ENCODE data around the gene KRT80.

KRT80 gene

GRCh38 chr12:52152905-52153317 lies 38.9 kb downstream of the KRT80 start:
- no peak for DNase-seq (ENCODE audit: low spot score)

DNA sequence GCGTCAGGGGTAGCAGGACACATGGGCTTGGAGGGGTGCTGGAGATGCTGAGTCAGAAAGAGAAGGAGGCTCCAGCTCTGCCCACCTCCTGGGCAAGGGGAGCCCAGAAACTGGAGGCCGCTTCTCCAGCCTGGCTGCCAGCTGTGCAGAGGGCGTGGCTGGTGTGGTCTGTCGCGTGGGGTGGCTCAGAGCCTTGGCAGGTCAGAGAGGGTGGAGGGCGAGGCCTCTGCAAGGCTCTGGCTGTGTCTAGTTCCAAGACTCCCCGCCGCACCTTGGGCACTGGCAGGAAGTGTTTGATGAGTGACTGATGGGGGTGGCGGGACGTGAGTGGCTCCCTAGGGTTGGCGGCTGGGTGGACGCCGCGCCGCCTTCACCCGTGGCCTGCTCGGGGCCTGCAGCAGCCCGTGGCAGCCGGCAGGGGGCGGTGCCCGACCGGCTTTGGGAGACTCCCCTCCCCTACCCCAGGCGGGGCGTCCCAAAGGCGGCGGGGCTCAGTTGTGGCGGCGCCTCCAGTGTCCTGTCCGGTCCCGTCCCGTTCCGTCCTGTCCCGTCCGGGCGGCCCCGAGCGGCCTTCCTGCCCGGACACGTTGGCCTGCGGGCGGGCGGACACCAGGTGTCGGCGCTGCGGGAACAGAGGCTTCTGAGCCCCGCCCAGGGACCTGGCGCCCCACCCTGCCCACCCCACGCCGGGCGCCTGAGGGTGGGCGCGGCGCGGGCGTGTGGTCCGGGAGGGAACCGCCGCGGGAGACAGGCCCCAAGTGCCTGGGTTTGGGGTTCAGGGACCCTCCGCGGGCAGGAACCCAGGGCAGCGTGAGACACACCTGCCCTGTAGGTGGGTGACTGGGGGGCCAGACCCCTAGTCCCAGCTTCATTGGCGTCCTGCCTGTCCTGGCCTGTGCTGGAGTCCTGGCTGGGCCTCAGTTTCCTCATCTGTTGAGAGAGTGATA lies 39.7 kb downstream of the KRT80 start:
- DNase-seq (ENCODE audit: low spot score), result peak; percentile 78

DNA sequence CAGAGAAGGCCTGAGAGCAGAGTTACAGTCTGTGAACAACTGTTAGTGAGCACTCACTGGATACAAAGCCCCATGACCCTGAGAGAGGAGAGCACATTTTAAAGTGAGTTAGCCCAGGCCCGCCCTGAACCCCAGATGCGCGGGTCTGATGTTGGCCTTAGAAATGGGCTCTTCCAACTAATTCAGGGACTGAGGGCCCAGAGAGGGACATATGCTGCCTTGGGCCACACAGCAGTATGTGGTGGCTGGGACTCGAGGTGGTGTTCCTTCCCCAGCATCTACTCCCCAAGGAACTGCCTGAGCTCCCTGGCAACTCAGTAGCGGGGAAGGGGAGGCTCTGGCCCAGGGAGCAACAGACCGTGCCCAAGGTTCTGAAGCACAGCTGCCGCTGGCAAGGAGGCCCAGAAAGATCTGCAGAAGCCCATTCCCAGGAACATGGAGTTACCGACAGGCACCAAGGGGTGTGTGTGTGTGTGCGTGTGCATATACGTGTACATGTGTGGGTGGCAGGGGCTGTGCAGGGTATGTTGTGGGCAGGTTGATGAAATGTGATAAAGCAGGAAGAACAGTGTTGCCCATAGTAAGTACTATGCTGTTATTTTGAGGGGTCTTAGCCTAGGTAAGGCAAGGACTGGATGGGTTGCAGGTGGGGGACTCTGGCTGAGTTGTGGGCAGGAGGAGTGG lies 40.5 kb downstream of the KRT80 start:
- DNase-seq (ENCODE audit: low spot score), result no peak

GRCh38 chr12:52149651-52150241 lies 42.1 kb downstream of the KRT80 start:
- no peak for DNase-seq (ENCODE audit: low spot score)

- no peak for DNase-seq (ENCODE audit: low spot score)
Measured at GRCh38 chr12:52149182-52149641, 42.6 kb downstream of the KRT80 start.

DNA sequence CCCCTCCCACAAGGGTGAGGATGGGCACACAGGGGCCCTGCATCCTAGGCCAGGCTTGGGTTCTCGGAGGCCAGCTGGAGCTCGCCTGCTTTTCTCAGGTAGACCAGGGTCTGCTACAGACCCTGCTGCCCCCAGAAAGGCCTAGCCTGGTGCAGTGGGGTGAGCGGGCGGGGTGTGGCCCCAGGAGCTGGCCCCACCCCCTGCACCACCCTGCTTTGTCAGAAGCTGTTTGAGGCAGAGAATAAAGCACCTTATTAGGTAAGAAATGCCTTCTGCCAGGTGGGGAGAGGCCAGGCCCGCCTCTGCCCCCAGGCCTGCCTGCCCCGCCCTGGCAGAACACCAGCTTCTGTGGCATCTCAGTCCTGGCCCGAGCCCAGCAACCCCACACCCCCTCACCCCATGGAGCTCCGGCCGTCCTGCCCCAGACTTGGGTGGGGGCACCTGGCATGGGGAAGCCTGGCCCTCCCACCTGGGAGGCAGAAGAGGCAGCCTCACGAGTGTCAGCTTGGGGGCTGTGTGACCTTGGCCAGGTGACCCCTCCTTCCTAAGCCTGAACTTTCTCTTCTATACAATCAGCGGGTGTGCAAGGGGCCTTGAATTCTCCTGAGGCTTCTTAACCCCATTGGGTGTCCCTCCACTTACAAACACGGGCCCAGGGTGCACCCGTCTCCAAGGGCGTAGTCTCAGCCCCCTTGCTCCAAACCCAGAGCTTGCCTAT lies 43.2 kb downstream of the KRT80 start:
- DNase-seq (ENCODE audit: low spot score), result no peak

- no peak for DNase-seq (ENCODE audit: low spot score)
Measured at GRCh38 chr12:52147964-52148463, 43.8 kb downstream of the KRT80 start.

- DNase-seq (ENCODE audit: low spot score), result no peak
Measured at GRCh38 chr12:52147367-52147963, 44.3 kb downstream of the KRT80 start.

DNA sequence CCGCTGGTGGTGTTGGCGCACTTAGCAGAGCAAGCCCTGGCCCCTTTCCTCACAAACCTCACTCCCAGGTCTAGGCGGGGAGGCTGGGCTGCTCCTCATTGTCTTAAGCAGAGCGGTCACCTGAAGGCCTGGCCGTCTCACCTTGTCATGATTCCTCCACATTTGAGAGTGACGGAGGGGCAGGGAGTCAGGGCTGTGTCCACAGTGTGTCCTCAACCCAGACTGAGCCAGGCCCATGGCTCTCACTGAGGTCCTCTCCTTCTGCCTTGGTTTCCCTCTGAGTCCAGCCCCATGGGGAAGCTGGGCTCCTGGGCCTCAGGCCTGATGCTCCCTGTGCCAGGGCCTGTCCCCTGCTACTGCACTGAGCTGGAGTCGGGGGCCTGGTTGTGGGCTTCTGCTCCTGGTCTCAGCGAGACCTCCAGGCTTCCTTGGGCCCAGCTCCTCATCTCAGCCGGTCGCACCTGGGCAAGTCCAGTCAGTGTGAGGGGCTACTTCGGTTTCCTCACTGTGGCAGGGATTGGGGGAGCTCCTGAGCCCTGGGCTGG lies 44.9 kb downstream of the KRT80 start:
- no peak for DNase-seq (ENCODE audit: low spot score)

DNA sequence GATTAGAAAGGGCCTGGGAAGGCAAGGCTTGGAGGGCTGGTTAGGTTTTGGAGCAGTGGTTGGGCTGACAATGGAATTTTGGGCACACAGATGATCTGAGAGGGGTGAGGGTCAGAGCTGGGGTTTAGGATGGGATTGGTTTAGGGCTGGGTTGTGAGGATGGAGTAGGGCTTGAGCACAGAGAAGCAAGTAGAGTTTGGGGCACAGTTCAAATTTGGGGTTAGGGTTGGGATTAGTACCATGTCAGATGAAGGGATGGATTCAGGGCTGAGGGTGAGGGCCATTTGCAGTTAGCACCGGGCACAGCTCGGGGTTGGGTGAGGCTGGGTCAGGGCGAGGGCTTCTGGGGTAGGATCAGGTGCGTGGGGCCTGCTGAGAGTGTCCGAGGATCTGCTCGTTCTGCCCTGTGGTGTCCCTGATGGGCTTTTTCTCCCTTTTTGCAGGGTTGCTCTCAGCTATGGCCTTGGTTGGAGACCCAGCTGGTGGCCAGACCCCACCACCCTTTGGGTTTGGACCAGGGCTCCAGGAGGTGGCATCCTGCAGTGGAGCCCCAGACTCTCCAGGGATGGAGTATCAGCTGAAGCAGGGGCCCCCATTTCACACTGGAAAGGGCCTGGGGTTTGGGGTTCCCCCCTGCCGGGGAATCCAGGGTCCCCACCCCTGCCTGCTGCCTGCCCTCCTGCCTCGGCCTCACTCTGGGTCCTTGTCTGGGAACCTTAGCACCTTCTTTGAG lies 45.6 kb downstream of the KRT80 start:
- no peak for DNase-seq (ENCODE audit: low spot score)

- DNase-seq (ENCODE audit: low spot score), result no peak
Measured at GRCh38 chr12:52145228-52146088, 46.4 kb downstream of the KRT80 start.

DNA sequence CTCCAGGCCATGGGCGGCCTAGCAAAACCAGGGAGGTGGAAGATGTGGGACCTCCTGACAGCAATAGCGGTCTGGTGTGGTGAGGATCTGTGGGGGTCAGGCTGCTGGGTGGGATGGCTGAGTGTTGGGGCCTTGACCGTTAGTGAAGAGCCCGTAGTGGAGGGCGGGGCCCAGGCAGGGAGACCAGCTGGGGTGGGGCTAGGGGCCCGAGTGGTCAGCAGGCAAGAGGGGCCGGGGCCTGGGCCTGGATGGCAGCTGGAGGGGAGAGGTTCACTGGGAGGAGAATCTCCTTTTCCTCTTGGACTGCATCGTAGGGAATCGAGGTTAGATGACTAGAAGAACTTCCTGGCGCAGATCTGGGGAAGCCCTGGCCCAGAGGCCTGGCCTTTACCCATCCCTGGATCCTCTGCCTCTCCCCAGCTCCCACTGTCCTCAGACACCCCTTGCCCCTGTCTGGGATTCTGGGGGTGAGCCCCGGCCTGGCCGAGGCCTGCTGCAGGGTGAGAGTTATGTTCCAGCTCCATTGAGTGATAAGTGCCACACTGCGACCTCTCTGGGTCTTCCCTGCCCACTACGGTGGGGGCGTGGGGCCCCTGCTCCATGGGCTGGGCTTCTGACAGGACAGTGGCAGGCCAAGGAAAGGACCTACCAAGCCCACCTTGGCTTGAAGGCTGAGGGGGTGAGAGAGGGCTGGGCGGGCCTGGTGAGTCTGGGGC lies 47.1 kb downstream of the KRT80 start:
- no peak for DNase-seq (ENCODE audit: low spot score)

DNA sequence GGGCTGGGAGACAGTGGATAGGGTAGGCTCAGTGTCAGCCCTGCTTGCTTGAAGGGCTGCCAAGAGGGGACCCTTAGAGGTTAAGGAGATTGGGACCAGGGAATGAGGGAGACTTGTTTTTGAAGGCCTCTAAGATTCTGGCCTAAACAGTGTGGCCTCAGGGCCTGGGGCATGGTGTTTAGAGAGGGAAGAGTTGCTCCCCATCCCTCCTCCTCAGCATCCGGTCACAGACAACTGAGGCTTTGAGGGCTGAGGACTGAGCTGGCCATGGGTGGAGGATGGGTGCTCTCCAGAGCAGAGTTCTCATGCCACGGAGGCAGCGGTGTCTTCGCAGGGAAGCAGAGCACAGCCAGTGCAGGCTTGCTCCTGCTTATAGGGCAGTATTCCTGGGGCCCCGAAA lies 49.4 kb downstream of the KRT80 start:
- no peak for DNase-seq (ENCODE audit: low spot score)

DNA sequence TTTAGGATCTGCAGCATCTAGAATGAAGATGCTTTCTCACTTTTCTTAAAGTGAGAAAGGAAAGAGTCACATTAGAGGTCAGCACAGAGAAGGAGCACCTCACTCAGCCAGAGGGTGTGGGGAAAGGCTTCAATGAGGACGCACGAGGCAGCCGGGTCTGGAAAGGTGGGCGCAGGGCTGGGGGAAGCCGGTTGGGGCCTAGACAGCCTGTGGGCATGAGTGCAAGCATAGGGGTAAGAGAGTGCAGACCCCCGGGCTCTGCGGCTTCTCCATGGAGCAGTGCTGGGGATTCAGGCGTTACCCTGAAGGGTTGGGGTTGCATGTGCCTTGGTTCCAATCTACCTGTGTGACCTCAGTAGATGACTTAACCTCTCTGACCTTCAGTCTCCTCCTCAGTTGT lies 49.9 kb downstream of the KRT80 start:
- no peak for DNase-seq (ENCODE audit: low spot score)

DNA sequence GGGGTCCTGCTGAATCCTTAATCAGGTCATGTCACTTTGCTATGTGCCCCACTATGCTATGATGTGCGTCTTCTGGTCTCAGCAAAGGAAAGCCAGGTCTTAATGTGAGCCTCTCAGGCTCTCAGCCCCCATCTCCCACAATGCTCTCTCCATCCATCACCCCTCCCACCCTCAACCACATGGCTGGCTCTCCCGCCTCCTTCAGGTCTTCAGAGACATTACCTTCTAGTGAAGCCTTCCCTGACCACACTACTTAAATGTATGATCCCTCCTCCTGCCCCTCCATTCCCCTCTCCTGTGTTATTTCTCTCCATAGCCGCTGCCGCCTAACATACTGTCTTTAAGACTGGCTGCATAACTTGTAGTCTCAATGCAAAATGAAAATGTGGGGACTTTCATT lies 50.5 kb downstream of the KRT80 start:
- no peak for DNase-seq (ENCODE audit: low spot score)

GRCh38 chr12:52139579-52140062 lies 52.2 kb downstream of the KRT80 start:
- peak; percentile 84 for DNase-seq (ENCODE audit: low spot score)

DNA sequence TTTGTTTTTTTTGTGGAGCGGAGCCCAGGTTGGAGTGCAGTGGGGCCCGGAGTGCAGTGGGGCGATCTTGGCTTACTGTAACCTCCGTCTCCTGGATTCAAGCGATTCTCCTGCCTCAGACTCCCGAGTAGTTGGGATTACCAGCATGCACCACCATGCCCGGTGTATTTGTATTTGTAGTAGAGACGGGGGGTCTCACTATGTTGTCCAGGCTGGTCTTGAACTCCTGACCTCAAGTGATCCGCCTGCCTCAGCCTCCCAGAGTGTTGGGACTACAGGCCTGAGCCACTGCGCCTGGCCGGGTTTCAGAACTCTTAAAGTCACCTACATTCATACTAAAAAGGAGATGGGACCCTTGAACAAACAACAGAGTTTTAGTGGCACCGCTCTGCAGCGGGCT lies 52.7 kb downstream of the KRT80 start:
- no peak for DNase-seq (ENCODE audit: low spot score)

GRCh38 chr12:52137746-52138145 lies 54.1 kb downstream of the KRT80 start:
- DNase-seq (ENCODE audit: low spot score), result no peak

DNA sequence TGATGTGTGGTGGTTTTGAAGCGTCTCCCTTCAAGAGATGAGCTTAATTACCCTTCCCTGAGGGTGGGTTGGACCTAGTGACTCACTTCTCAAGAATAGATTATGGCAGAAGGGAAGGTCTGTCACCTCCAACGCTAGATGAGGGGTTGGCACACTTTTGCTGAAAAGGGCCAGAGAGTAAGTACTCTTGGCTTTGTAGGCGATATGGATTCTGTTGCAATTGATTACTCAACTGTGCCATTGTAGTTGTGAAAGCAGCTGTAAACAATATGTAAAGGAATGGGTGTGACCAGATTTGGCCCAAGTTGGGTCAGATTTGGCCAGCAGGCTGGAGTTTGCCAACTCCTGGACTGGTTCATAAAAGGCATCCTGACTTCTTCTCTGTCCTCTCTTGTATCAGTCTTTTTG lies 59.1 kb downstream of the KRT80 start:
- no peak for DNase-seq (ENCODE audit: low spot score)

Data from germinal center (tissue), 1 donor.